H1 (cell line): ENCODE measurements around the gene DUS1L. TPM values are rescaled to one million over a fixed set of nuclear protein-coding genes. Genes with fewer than 3 reads are reported as not detected.

Experiments
- CTCF ChIA-PET: fragments of 300-600 bp; sonication (Branson Sonifier 250); formaldehyde crosslinking; loops from one replicate; lab custom pipeline; 2021; ENCODE audit not compliant: partially characterized antibody; lab: Charles Lee
- POLR2A ChIA-PET: fragments of 300-600 bp; sonication (Branson Sonifier 250); formaldehyde crosslinking; loops from one replicate; lab custom pipeline; 2021; ENCODE audit warnings: inconsistent platforms; ENCODE audit not compliant: partially characterized antibody; lab: Charles Lee
- DNase-seq, 2 experiments: peaks; one replicate each; pipeline versions ENCODE4 v3.0.0 to v3.0.0-alpha.2; 2010 to 2022; ENCODE audit warnings: low spot score in 2 of 2, low read depth in 1 of 2, mixed read lengths in 1 of 2
- FAIRE-seq: peaks from 2 replicates; lab custom pipeline; 2011; peaks lifted over from hg19 to GRCh38; lab: Jason Lieb, UNC
- H2AFZ ChIP-seq: 2 replicates; pipeline ENCODE4 v1.8.1; 2012; ENCODE audit warnings: low read length, inconsistent platforms
- H2AK5ac ChIP-seq: 2 replicates; pipeline ENCODE4 v1.6.1; 2013; ENCODE audit warnings: low read depth, low read length
- H2BK120ac ChIP-seq: replicated peaks from 2 replicates; pipeline ENCODE3; 2013; ENCODE audit warnings: low read depth, low read length, inconsistent platforms
- H2BK12ac ChIP-seq: 2 replicates; pipeline ENCODE4 v1.6.1; 2013; ENCODE audit warnings: low read depth, low read length
- H2BK15ac ChIP-seq: 2 replicates; pipeline ENCODE4 v1.6.1; 2013; ENCODE audit warnings: low read length
- H2BK20ac ChIP-seq: 2 replicates; pipeline ENCODE4 v1.6.1; 2013; ENCODE audit warnings: low read length
- H2BK5ac ChIP-seq: 2 replicates; pipeline ENCODE4 v1.6.1; 2013; ENCODE audit warnings: low read depth, low read length
- H3K14ac ChIP-seq: 2 replicates; pipeline ENCODE4 v1.6.1; 2013; ENCODE audit warnings: inconsistent platforms; ENCODE audit not compliant: insufficient read length
- H3K18ac ChIP-seq: 2 replicates; pipeline ENCODE4 v1.6.1; 2013; ENCODE audit warnings: low read length; ENCODE audit errors: extremely low read depth
- H3K23ac ChIP-seq: 2 replicates; pipeline ENCODE4 v1.6.1; 2013; ENCODE audit warnings: inconsistent platforms; ENCODE audit not compliant: insufficient read length
- H3K23me2 ChIP-seq: 2 replicates; pipeline ENCODE4 v1.6.1; 2013; ENCODE audit warnings: low read depth, low read length
- H3K27ac ChIP-seq: 2 replicates; pipeline ENCODE4 v1.6.1; 2011; ENCODE audit warnings: low read depth, low read length, inconsistent platforms
- H3K27me3 ChIP-seq, 4 experiments: replicated peaks in 1 of 4; 1 replicate in 1 of 4; 2 replicates in 3 of 4; pipeline versions ENCODE4 v1.6.1 to v1.8.1; 2011 to 2013; ENCODE audit warnings: low read length in 3 of 4, mild to moderate bottlenecking in 3 of 4, inconsistent platforms in 2 of 4, mixed read lengths in 2 of 4, moderate library complexity in 1 of 4; ENCODE audit not compliant: control insufficient read depth in 3 of 4, insufficient read depth in 3 of 4; ENCODE audit errors: extremely low read depth in 1 of 4
- H3K36me3 ChIP-seq, 4 experiments: 2 replicates each; pipeline versions ENCODE4 v1.6.1 to v1.8.1; 2011 to 2013; ENCODE audit warnings: mild to moderate bottlenecking in 4 of 4, low read length in 3 of 4, moderate library complexity in 2 of 4, control low read depth in 1 of 4, inconsistent platforms in 1 of 4; ENCODE audit not compliant: insufficient read depth in 4 of 4, control insufficient read depth in 2 of 4
- H3K4ac ChIP-seq: replicated peaks from 2 replicates; pipeline ENCODE3; 2013; ENCODE audit warnings: low read length, low read depth, mixed read lengths, inconsistent platforms; ENCODE audit not compliant: insufficient read length
- H3K4me1 ChIP-seq, 4 experiments: replicated peaks in 1 of 4; 1 replicate in 1 of 4; 2 replicates in 3 of 4; pipeline versions ENCODE4 v1.6.1 to v1.8.1; 2011 to 2013; ENCODE audit warnings: low read length in 3 of 4, inconsistent platforms in 2 of 4, mixed read lengths in 1 of 4; ENCODE audit not compliant: insufficient read depth in 4 of 4, control insufficient read depth in 3 of 4
- H3K4me2 ChIP-seq, 2 experiments: 2 replicates each; pipeline versions ENCODE4 v1.6.1 to v1.8.1; 2011 to 2013; ENCODE audit warnings: low read depth in 2 of 2, low read length in 2 of 2, control low read depth in 1 of 2, inconsistent platforms in 1 of 2, mild to moderate bottlenecking in 1 of 2; ENCODE audit not compliant: insufficient read depth in 1 of 2
- H3K4me3 ChIP-seq, 4 experiments: fragments of 200-600, 300-600 bp in 1 of 4; sonication (generic), shearing (Covaris generic), sonication (Bioruptor Twin) in 1 of 4; 2 replicates each; pipeline versions ENCODE4 v1.5.1 to v1.8.1; 2011 to 2016; ENCODE audit warnings: low read length in 4 of 4, low read depth in 3 of 4, control low read depth in 2 of 4, inconsistent platforms in 2 of 4, mild to moderate bottlenecking in 2 of 4, mixed read lengths in 1 of 4, moderate library complexity in 1 of 4; ENCODE audit not compliant: insufficient read depth in 2 of 4; ENCODE audit errors: extremely low read depth in 1 of 4
- H3K56ac ChIP-seq: replicated peaks from 2 replicates; pipeline ENCODE3; 2013; ENCODE audit warnings: low read depth, mild to moderate bottlenecking, mixed read lengths, low read length, inconsistent platforms; ENCODE audit not compliant: insufficient read length
- H3K79me1 ChIP-seq: 2 replicates; pipeline ENCODE4 v1.6.1; 2013; ENCODE audit warnings: low read depth, low read length, control low read depth
- H3K79me2 ChIP-seq, 2 experiments: 2 replicates each; pipeline versions ENCODE4 v1.6.1 to v1.8.1; 2012 to 2013; ENCODE audit warnings: low read length in 2 of 2, mild to moderate bottlenecking in 2 of 2, inconsistent platforms in 1 of 2; ENCODE audit not compliant: insufficient read depth in 2 of 2, control insufficient read depth in 1 of 2
- H3K9ac ChIP-seq, 4 experiments: replicated peaks in 1 of 4; 1 replicate in 1 of 4; 2 replicates in 3 of 4; pipeline versions ENCODE4 v1.6.1 to v1.8.1; 2011 to 2013; ENCODE audit warnings: low read depth in 3 of 4, low read length in 3 of 4, control low read depth in 2 of 4, mild to moderate bottlenecking in 2 of 4, moderate library complexity in 2 of 4, inconsistent platforms in 1 of 4; ENCODE audit errors: extremely low read depth in 1 of 4
- H3K9me3 ChIP-seq, 2 experiments: 2 replicates each; pipeline versions ENCODE4 v1.6.1 to v1.8.1; 2012 to 2013; ENCODE audit warnings: mild to moderate bottlenecking in 2 of 2, moderate library complexity in 2 of 2, control low read depth in 1 of 2, inconsistent platforms in 1 of 2, low read depth in 1 of 2, low read length in 1 of 2, mixed read lengths in 1 of 2; ENCODE audit not compliant: insufficient read depth in 2 of 2
- H4K20me1 ChIP-seq, 2 experiments: replicated peaks in 1 of 2; 2 replicates each; pipeline versions ENCODE3 to v1.8.1; 2011 to 2013; ENCODE audit warnings: inconsistent platforms in 2 of 2, low read length in 2 of 2, mild to moderate bottlenecking in 1 of 2; ENCODE audit not compliant: insufficient read depth in 2 of 2, control insufficient read depth in 1 of 2
- H4K5ac ChIP-seq: 2 replicates; pipeline ENCODE4 v1.6.1; 2013; ENCODE audit warnings: low read length, low read depth, mixed read lengths, inconsistent platforms; ENCODE audit not compliant: insufficient read length
- H4K8ac ChIP-seq: 2 replicates; pipeline ENCODE4 v1.8.0; 2013; ENCODE audit warnings: mild to moderate bottlenecking, moderate library complexity, low read length, inconsistent platforms; ENCODE audit not compliant: insufficient read depth; ENCODE audit errors: extremely low read depth
- H4K91ac ChIP-seq: replicated peaks from 2 replicates; pipeline ENCODE3; 2013; ENCODE audit warnings: low read length, mixed read lengths, inconsistent platforms; ENCODE audit not compliant: insufficient read length
- WGBS, 2 experiments: shearing (Covaris generic) in 1 of 2; methylation state at CpG; one replicate each; pipeline versions ENCODE4 v1.1.6 to v1.1.7; 2013 to 2015; ENCODE audit warnings: low lambda C conversion rate in 2 of 2, mixed read lengths in 2 of 2, inconsistent platforms in 1 of 2, low coverage in 1 of 2, missing lambda C conversion rate in 1 of 2; ENCODE audit not compliant: insufficient replicate concordance in 2 of 2, insufficient coverage in 1 of 2, insufficient read length in 1 of 2; ENCODE audit errors: extremely low coverage in 1 of 2, missing lambda C conversion rate in 1 of 2; 5-methylcytosine and 5-hydroxymethylcytosine counted together
- polyA plus RNA-seq, 7 experiments: library from polyadenylated mRNA; depleted of rRNA in 3 of 7; stranded (reverse) in 5 of 7; unstranded in 2 of 7; fragments of >200 nt in 5 of 7; fragments of 200-250 nt in 2 of 7; gene quantifications; 1 replicate in 5 of 7; 2 replicates in 1 of 7; 4 replicates in 1 of 7; pipeline versions ENCODE4 v1.2.1 to v1.2.3, GENCODE V29; 2011 to 2013; ENCODE audit warnings: missing spikeins in 2 of 7, mixed read lengths in 2 of 7
- total RNA-seq: library from RNA; stranded (reverse); fragmentation: NEBNext Ultra II Directional; extraction: Animal tissue kit (Norgen Biotek cat#: 25700); gene quantifications from 2 replicates; pipeline ENCODE4 v1.2.1, GENCODE V29; 2021

DUS1L gene
- total and polyA plus RNA-seq, 2 of the 8 experiments (the other 6 are each of a cell fraction or from before 2014, with no cell fraction given) = 34.5 to 69.1 TPM

DNA sequence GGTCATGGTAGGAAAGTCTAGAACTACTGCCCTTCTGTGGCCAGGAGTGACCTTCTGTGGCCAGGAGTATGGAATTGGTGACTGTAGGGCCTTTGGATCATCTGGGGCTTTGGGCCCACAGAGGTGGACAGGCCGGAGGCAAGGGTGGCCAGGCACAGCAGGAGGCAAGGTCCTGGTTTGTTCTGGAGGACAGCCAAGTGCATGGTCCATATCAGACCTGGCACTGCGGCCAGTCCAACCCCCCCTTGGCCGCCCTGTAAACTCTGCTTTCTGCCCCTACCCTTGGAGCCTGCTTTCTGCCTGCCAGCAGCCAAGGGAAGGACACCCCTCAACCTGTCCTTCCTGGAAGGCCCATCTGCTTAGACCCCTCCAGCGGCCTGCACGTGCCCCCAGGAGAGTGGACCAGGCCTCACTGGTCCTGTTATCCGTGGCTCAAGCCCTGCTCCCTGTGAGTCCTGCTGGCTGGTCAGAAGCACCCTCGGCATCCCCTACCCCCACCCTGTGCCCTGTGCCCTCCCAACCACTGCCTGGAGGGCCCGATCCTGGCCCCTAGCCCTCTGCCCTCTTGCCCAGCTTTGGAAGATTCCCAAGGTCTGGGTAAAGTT, 25.8 kb downstream of the DUS1L start:
- peaks cover 2 to 8% of the 10 kb centered on the region in 2 experiments for H4K20me1 ChIP-seq
- H2BK15ac ChIP-seq = no peak overlapping the region
- POLR2A ChIA-PET = interaction anchor here (1.2 kb wide), 1 partner anchor 11 kb away, joined by 5 read pairs; no protein-coding TSS in a partner anchor
- peak overlapping the region; percentile 61 for H2BK20ac ChIP-seq
- H3K23me2 ChIP-seq = peaks cover 9% of the 10 kb centered on the region; the same call in 1 of the 2 replicates
- no peak overlapping the region for H3K23ac ChIP-seq
- H3K4me2 ChIP-seq = no peak overlapping the region
- H3K4ac ChIP-seq = no peak overlapping the region
- DNase-seq (no peak), FAIRE-seq (no peak)
- H4K8ac ChIP-seq = no peak overlapping the region
- H4K91ac ChIP-seq = no peak overlapping the region
- no peak overlapping the region for H2BK120ac ChIP-seq
- no peak overlapping the region for H3K14ac ChIP-seq
- H3K56ac ChIP-seq = no peak overlapping the region
- H3K79me1 ChIP-seq = no peaks in the 10 kb centered on the region; the same call in 1 of the 2 replicates
- no peak overlapping the region for H3K4me3 ChIP-seq
- 90% methylated on average over 8 of the region's 8 CpGs; no CpG with 5 or more reads in 1 of the 2 experiments for WGBS, 2 experiments
- H3K9ac ChIP-seq = no peak overlapping the region
- H3K79me2 ChIP-seq = no peaks in the 10 kb centered on the region
- H3K4me1 ChIP-seq = peaks cover 3 to 21% (median 8%) of the 10 kb centered on the region in 4 experiments; a peak in 6 of 7 replicates
- no peak overlapping the region for H2AFZ ChIP-seq
- no peak overlapping the region for H4K5ac ChIP-seq
- 0 out of 2 replicates have a peak overlapping the region, but pooled peaks have one; percentile 39 for H2BK12ac ChIP-seq
- no peaks in the 10 kb centered on the region for H3K9me3 ChIP-seq
- no peaks in the 10 kb centered on the region for H3K36me3 ChIP-seq
- peaks cover 0 to 4% (median 0%) of the 10 kb centered on the region in 4 experiments; a peak in 1 of 7 replicates for H3K27me3 ChIP-seq
- H3K18ac ChIP-seq = no peak overlapping the region
- CTCF ChIA-PET = interaction anchor here (0.7 to 4.1 kb wide), 3 partner anchors 10 to 37 kb away, joined by 3 to 21 read pairs (median 3); no protein-coding TSS in a partner anchor
- no peak overlapping the region for H2BK5ac ChIP-seq
- H3K27ac ChIP-seq = no peak overlapping the region
- 0 out of 2 replicates have a peak overlapping the region, but pooled peaks have one; percentile 48 for H2AK5ac ChIP-seq
